Endodermal cell (in vitro differentiated cells): ENCODE data around the gene SPAG7. TPM values are rescaled to one million over a fixed set of nuclear protein-coding genes. Genes with fewer than 3 reads are reported as not detected.
A peak's percentile ranks its signal among the peaks of the same experiment; 100 is the strongest.

ENCODE experiments used
- DNase-seq: peaks from one replicate; pipeline ENCODE4 v3.0.0-alpha.2; 2017
- H3K27ac ChIP-seq: 2 replicates; pipeline ENCODE4 v1.5.1; 2013; ENCODE audit warnings: mild to moderate bottlenecking, low read depth, low read length, moderate library complexity
- H3K27me3 ChIP-seq: 2 replicates; pipeline ENCODE4 v1.6.1; 2013; ENCODE audit warnings: mild to moderate bottlenecking, low read length, moderate library complexity; ENCODE audit not compliant: insufficient read depth, control insufficient read depth, poor library complexity, severe bottlenecking
- H3K36me3 ChIP-seq: 2 replicates; pipeline ENCODE4 v1.7.0; 2013; ENCODE audit warnings: mild to moderate bottlenecking, low read length, moderate library complexity; ENCODE audit not compliant: control insufficient read depth, insufficient read depth
- H3K4me1 ChIP-seq: one replicate; pipeline ENCODE4 v1.7.0; 2013; ENCODE audit warnings: low read length; ENCODE audit not compliant: control insufficient read depth, insufficient read depth
- H3K4me3 ChIP-seq: 2 replicates; pipeline ENCODE4 v1.5.1; 2013; ENCODE audit warnings: mild to moderate bottlenecking, low read length, moderate library complexity
- H3K9ac ChIP-seq: 2 replicates; pipeline ENCODE4 v1.6.1; 2013; ENCODE audit warnings: mild to moderate bottlenecking, low read length, moderate library complexity; ENCODE audit not compliant: poor library complexity, severe bottlenecking; ENCODE audit errors: extremely low read depth
- H3K9me3 ChIP-seq: 2 replicates; pipeline ENCODE4 v1.6.1; 2013; ENCODE audit warnings: mild to moderate bottlenecking, low read length, moderate library complexity; ENCODE audit not compliant: control insufficient read depth
- H3K27ac Mint-ChIP-seq: 2 replicates; pipeline ENCODE4 v1.8.0; 2020; ENCODE audit warnings: mixed read lengths
- H3K27me3 Mint-ChIP-seq: 2 replicates; pipeline ENCODE4 v1.8.0; 2021; ENCODE audit warnings: mild to moderate bottlenecking, mixed read lengths; ENCODE audit not compliant: insufficient read depth
- H3K36me3 Mint-ChIP-seq: 2 replicates; pipeline ENCODE4 v1.8.0; 2020; ENCODE audit warnings: low read depth, mixed read lengths
- H3K4me1 Mint-ChIP-seq: 2 replicates; pipeline ENCODE4 v1.8.0; 2020; ENCODE audit warnings: mixed read lengths
- H3K4me3 Mint-ChIP-seq: 2 replicates; pipeline ENCODE4 v1.8.0; 2020; ENCODE audit warnings: mild to moderate bottlenecking, moderate library complexity, mixed read lengths
- H3K9me3 Mint-ChIP-seq: 2 replicates; pipeline ENCODE4 v1.8.0; 2020; ENCODE audit warnings: mild to moderate bottlenecking, mixed read lengths
- CTCF ChIP-seq: fragments of 200-600 bp; sonication (generic); conservative IDR thresholded peaks from 2 replicates; pipeline ENCODE4 v1.5.0; 2021; ENCODE audit warnings: antibody characterized with exemption, mild to moderate bottlenecking
- WGBS, 2 experiments: methylation state at CpG; one replicate each; pipeline versions ENCODE4 v1.1.5 to v1.1.7; 2013; ENCODE audit warnings: missing lambda C conversion rate in 2 of 2, mixed read lengths in 1 of 2; ENCODE audit not compliant: insufficient coverage in 1 of 2, insufficient read length in 1 of 2; 5-methylcytosine and 5-hydroxymethylcytosine counted together
- total RNA-seq, 2 donors: library from RNA; stranded (reverse); fragmentation: NEBNext Ultra II Directional in 1 of 2; extraction: Animal tissue kit (Norgen Biotek cat#: 25700) in 1 of 2; gene quantifications; 2 replicates in 1 of 2; 3 replicates in 1 of 2; pipeline ENCODE4 v1.2.1, GENCODE V29; 2021

Gene SPAG7
- total RNA-seq, 2 donors from 2014 or later: 81.1 to 84.4 TPM

- peak overlapping the region; percentile 94 for H3K4me3 Mint-ChIP-seq
- Histone ChIP-seq H3K9ac (peak overlapping the region; percentile 84), H3K36me3 (peaks cover 43% of the 10 kb centered on the region), H3K27ac (peak overlapping the region; percentile 96), H3K4me1 (peaks cover 6% of the 10 kb centered on the region), H3K27me3 (no peaks in the 10 kb centered on the region), H3K4me3 (peak overlapping the region; percentile 98), H3K9me3 (no peaks in the 10 kb centered on the region)
- H3K4me1 Mint-ChIP-seq: peaks cover 25% of the 10 kb centered on the region
- DNase-seq: no peak
- TF ChIP-seq CTCF: no peak
- H3K9me3 Mint-ChIP-seq: no peaks in the 10 kb centered on the region
- peak overlapping the region; percentile 99 for H3K27ac Mint-ChIP-seq
- H3K36me3 Mint-ChIP-seq: peaks cover 40% of the 10 kb centered on the region
- no peaks in the 10 kb centered on the region for H3K27me3 Mint-ChIP-seq
- WGBS, 2 experiments: 0% methylated on average over 11 to 16 of the region's 16 CpGs
Measured at GRCh38 chr17:4939546-4939795, 28.1 kb downstream of the SPAG7 start.

GRCh38 chr17:4938688-4939545 lies 28.7 kb downstream of the SPAG7 start:
- no peak for DNase-seq
- H3K27me3 Mint-ChIP-seq: no peaks in the 10 kb centered on the region
- peak overlapping the region; percentile 99 for H3K27ac Mint-ChIP-seq
- H3K4me3 ChIP-seq: peak overlapping the region; percentile 98
- H3K4me1 ChIP-seq: peaks cover 6% of the 10 kb centered on the region
- H3K27ac ChIP-seq: peak overlapping the region; percentile 96
- H3K4me3 Mint-ChIP-seq: peak overlapping the region; percentile 94
- H3K36me3 Mint-ChIP-seq: peaks cover 36% of the 10 kb centered on the region
- no peaks in the 10 kb centered on the region for H3K9me3 ChIP-seq
- H3K4me1 Mint-ChIP-seq: peaks cover 27% of the 10 kb centered on the region
- TF ChIP-seq CTCF: no peak
- no peaks in the 10 kb centered on the region for H3K9me3 Mint-ChIP-seq
- H3K27me3 ChIP-seq: no peaks in the 10 kb centered on the region
- 71% methylated on average over 16 to 19 of the region's 19 CpGs for WGBS, 2 experiments
- H3K9ac ChIP-seq: peak overlapping the region; percentile 84
- H3K36me3 ChIP-seq: peaks cover 42% of the 10 kb centered on the region

GRCh38 chr17:4938069-4938491 lies 29.5 kb downstream of the SPAG7 start:
- no peak for TF ChIP-seq CTCF
- H3K4me1 ChIP-seq: peaks cover 6% of the 10 kb centered on the region
- H3K27ac ChIP-seq: no peak overlapping the region
- Mint-ChIP-seq H3K27me3 (no peaks in the 10 kb centered on the region), H3K27ac (no peak overlapping the region), H3K4me3 (peak overlapping the region; percentile 94), H3K9me3 (no peaks in the 10 kb centered on the region), H3K36me3 (peaks cover 30% of the 10 kb centered on the region), H3K4me1 (peaks cover 30% of the 10 kb centered on the region)
- no peaks in the 10 kb centered on the region for H3K9me3 ChIP-seq
- H3K36me3 ChIP-seq: peaks cover 35% of the 10 kb centered on the region
- no peaks in the 10 kb centered on the region for H3K27me3 ChIP-seq
- WGBS, 2 experiments: 89% methylated on average over 11 of the region's 11 CpGs; no CpG with 5 or more reads in 1 of the 2 experiments
- H3K4me3 ChIP-seq: peak overlapping the region; percentile 98
- H3K9ac ChIP-seq: no peak overlapping the region
- DNase-seq: no peak
